WTC11 (cell line): ENCODE measurements around the gene RIC8B.

Experiments
- CTCF ChIP-seq: fragments of 200-600 bp; IDR thresholded peaks from 2 replicates; pipeline ENCODE4 v1.8.0; 2022; ENCODE audit warnings: antibody characterized with exemption
- FOXJ3 ChIP-seq: sonication (generic); formaldehyde crosslinking; IDR thresholded peaks from 2 replicates; pipeline ENCODE4 v1.9.0; 2021; ENCODE audit warnings: missing genetic modification reagents, mild to moderate bottlenecking, borderline replicate concordance
- JUN ChIP-seq: sonication (generic); formaldehyde crosslinking; IDR thresholded peaks from 2 replicates; pipeline ENCODE4 v1.8.0; 2023; ENCODE audit warnings: mild to moderate bottlenecking, missing genetic modification reagents
- NR1H2 ChIP-seq: sonication (generic); formaldehyde crosslinking; IDR thresholded peaks from 2 replicates; pipeline ENCODE4 v1.9.0; 2021; ENCODE audit warnings: mild to moderate bottlenecking, moderate library complexity, missing genetic modification reagents
- RELA ChIP-seq: sonication (generic); formaldehyde crosslinking; IDR thresholded peaks from 2 replicates; pipeline ENCODE4 v1.8.1; 2022; ENCODE audit warnings: missing genetic modification reagents, mild to moderate bottlenecking, borderline replicate concordance
- USF1 ChIP-seq: sonication (generic); formaldehyde crosslinking; IDR thresholded peaks from 2 replicates; pipeline ENCODE4 v1.8.0; 2022; ENCODE audit warnings: mild to moderate bottlenecking, missing genetic modification reagents
- ZNF138 ChIP-seq: sonication (generic); formaldehyde crosslinking; conservative IDR thresholded peaks from 2 replicates; pipeline ENCODE4 v1.8.1; 2022; ENCODE audit warnings: mild to moderate bottlenecking, moderate library complexity, missing genetic modification reagents
- TF ChIP-seq, protein P1 (sequence below): sonication (generic); formaldehyde crosslinking; IDR thresholded peaks from 2 replicates; pipeline ENCODE4 v1.8.1; 2022; ENCODE audit warnings: mild to moderate bottlenecking, moderate library complexity, missing genetic modification reagents

GRCh38 chr12:106907411-106907810 lies 132.9 kb downstream of the RIC8B start:
- TF ChIP-seq CTCF: no peak
- no peak for TF ChIP-seq USF1
- TF ChIP-seq ZNF138 (CRISPR knock-in tag): no peak
- no peak for TF ChIP-seq JUN (CRISPR knock-in tag)
- no peak for TF ChIP-seq NR1H2 (CRISPR knock-in tag)
- TF ChIP-seq, protein P1, sequence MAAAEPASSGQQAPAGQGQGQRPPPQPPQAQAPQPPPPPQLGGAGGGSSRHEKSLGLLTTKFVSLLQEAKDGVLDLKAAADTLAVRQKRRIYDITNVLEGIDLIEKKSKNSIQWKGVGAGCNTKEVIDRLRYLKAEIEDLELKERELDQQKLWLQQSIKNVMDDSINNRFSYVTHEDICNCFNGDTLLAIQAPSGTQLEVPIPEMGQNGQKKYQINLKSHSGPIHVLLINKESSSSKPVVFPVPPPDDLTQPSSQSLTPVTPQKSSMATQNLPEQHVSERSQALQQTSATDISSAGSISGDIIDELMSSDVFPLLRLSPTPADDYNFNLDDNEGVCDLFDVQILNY (CRISPR knock-in tag): no peak
- TF ChIP-seq FOXJ3 (CRISPR knock-in tag): no peak
- no peak for TF ChIP-seq RELA
